GM12878 (cell line): ENCODE data around the gene OCIAD2. TPM values are rescaled to one million over a fixed set of nuclear protein-coding genes. Genes with fewer than 3 reads are reported as not detected.

Source experiments
- ATAC-seq: fragments of 200-7000 bp; cut with Tn5 transposase; 3 replicates; pipeline ENCODE4 v1.9.1; 2020; ENCODE audit warnings: mild to moderate bottlenecking, moderate library complexity
- BruUV-seq: library from RNA; stranded (reverse); fragments of 400-500 nt; replicated peaks from 2 replicates; lab custom pipeline; 2021; lab: Mats Ljungman, UMichigan
- CTCF ChIA-PET: fragments of 300-600 bp; sonication (Branson Sonifier 250); formaldehyde crosslinking; extraction: SDS; loops from one replicate; lab custom pipeline; 2021; ENCODE audit warnings: inconsistent platforms; lab: Yijun Ruan, JAX
- POLR2A ChIA-PET: fragments of 350-600 bp; formaldehyde crosslinking; extraction: SDS; loops from one replicate; lab custom pipeline; 2021; ENCODE audit warnings: inconsistent platforms; lab: Charles Lee
- RAD21 ChIA-PET: fragments of 300-600 bp; sonication (Branson Sonifier 250); formaldehyde crosslinking; loops from one replicate; lab custom pipeline; 2023; ENCODE audit warnings: antibody characterized with exemption; ENCODE audit not compliant: unreplicated experiment; lab: Charles Lee
- SMC1A ChIA-PET: fragments of 300-600 bp; sonication (Branson Sonifier 250); formaldehyde crosslinking; loops from one replicate; lab custom pipeline; 2023; ENCODE audit not compliant: unreplicated experiment, uncharacterized antibody; lab: Charles Lee
- DNase-seq: peaks from one replicate; pipeline ENCODE4 v3.0.0-alpha.2; 2011; ENCODE audit warnings: low read depth, low spot score
- FAIRE-seq: peaks from 3 replicates; lab custom pipeline; 2011; peaks lifted over from hg19 to GRCh38; lab: Jason Lieb, UNC
- H2AFZ ChIP-seq: 2 replicates; pipeline ENCODE4 v1.6.0; 2011; ENCODE audit warnings: low read depth, low read length, control low read depth; ENCODE audit not compliant: control insufficient read depth
- H3K27ac ChIP-seq: 2 replicates; pipeline ENCODE4 v1.5.1; 2011; ENCODE audit warnings: control low read depth; ENCODE audit not compliant: control insufficient read depth, insufficient read depth
- H3K27me3 ChIP-seq, 2 experiments: replicated peaks in 1 of 2; 2 replicates each; pipeline versions ENCODE4 v1.6.0 to v1.6.1; 2011; ENCODE audit warnings: low read length in 1 of 2; ENCODE audit not compliant: control insufficient read depth in 2 of 2, insufficient read depth in 2 of 2
- H3K36me3 ChIP-seq, 2 experiments: 2 replicates each; pipeline ENCODE4 v1.5.1; 2011; ENCODE audit warnings: low read length in 1 of 2; ENCODE audit not compliant: control insufficient read depth in 2 of 2, insufficient read depth in 2 of 2
- H3K4me1 ChIP-seq: 2 replicates; pipeline ENCODE4 v1.6.1; 2011; ENCODE audit warnings: mild to moderate bottlenecking, low read length, moderate library complexity, mixed read lengths; ENCODE audit not compliant: control insufficient read depth, insufficient read depth
- H3K4me2 ChIP-seq: 2 replicates; pipeline ENCODE4 v1.6.0; 2011; ENCODE audit warnings: control low read depth; ENCODE audit not compliant: control insufficient read depth, insufficient read depth
- H3K4me3 ChIP-seq: fragments of 200-600 bp; sonication (generic); 2 replicates; pipeline ENCODE4 v1.5.1; 2016
- H3K79me2 ChIP-seq: 2 replicates; pipeline ENCODE4 v1.6.0; 2011; ENCODE audit warnings: low read length; ENCODE audit not compliant: control insufficient read depth, insufficient read depth
- H3K9ac ChIP-seq: 2 replicates; pipeline ENCODE4 v1.8.0; 2011; ENCODE audit warnings: low read length, control low read depth, mixed read lengths; ENCODE audit not compliant: control insufficient read depth, insufficient read depth
- H3K9me3 ChIP-seq: replicated peaks from 3 replicates; pipeline ENCODE4 v1.5.1; 2011; ENCODE audit warnings: mild to moderate bottlenecking, low read length; ENCODE audit not compliant: control insufficient read depth, insufficient read depth
- H4K20me1 ChIP-seq: 2 replicates; pipeline ENCODE4 v1.6.0; 2011; ENCODE audit not compliant: control insufficient read depth, insufficient read depth
- SPI1 ChIP-seq: IDR thresholded peaks from 2 replicates; pipeline ENCODE4 v1.6.1; 2011; ENCODE audit warnings: low read depth, mild to moderate bottlenecking, low read length, moderate library complexity, borderline replicate concordance; ENCODE audit not compliant: insufficient read depth
- SREBF2 ChIP-seq: IDR thresholded peaks from 2 replicates; pipeline ENCODE4 v1.6.1; 2012; ENCODE audit warnings: mild to moderate bottlenecking, low read length
- WGBS: methylation state at CpG from one replicate; pipeline ENCODE4 v1.1.6; 2016; ENCODE audit warnings: low lambda C conversion rate; ENCODE audit not compliant: insufficient replicate concordance, insufficient coverage; ENCODE audit errors: missing lambda C conversion rate; 5-methylcytosine and 5-hydroxymethylcytosine counted together
- in situ Hi-C: fragments of 300-500 bp; cut with MboI; formaldehyde crosslinking; loops from 9 replicates; pipeline ENCODE4 v1.14.3; 2018; ENCODE audit warnings: mixed read lengths
- intact Hi-C: fragments of 100-400 bp; cut with micrococcal nuclease; formaldehyde crosslinking; loops from one replicate; pipeline ENCODE4 v1.14.2; 2022; ENCODE audit not compliant: unreplicated experiment
- polyA plus RNA-seq, 11 experiments: library from polyadenylated mRNA; depleted of rRNA in 4 of 11; unstranded in 6 of 11; stranded (reverse) in 5 of 11; fragments of >200 nt; fragmentation: Nextera tagmentation in 4 of 11; fragmentation: Illumina TruSeq in 1 of 11; extraction: Ambion mirVana in 4 of 11; extraction: Trizol in 1 of 11; gene quantifications; 1 replicate in 1 of 11; 2 replicates in 10 of 11; pipeline versions ENCODE4 v1.2.1 to v1.2.3, GENCODE V29; 2011 to 2016; ENCODE audit warnings: inconsistent platforms in 2 of 11, missing spikeins in 2 of 11, low read depth in 1 of 11
- total RNA-seq, 4 experiments: library from RNA; depleted of rRNA in 3 of 4; stranded (reverse); fragments of >200 nt in 3 of 4; fragmentation: Illumina TruSeq in 1 of 4; extraction: Trizol in 1 of 4; gene quantifications; 2 replicates each; pipeline versions ENCODE4 v1.2.1 to v1.2.3, GENCODE V29; 2013 to 2021
- TF ChIP-seq, protein P1 (sequence below): IDR thresholded peaks from 2 replicates; pipeline ENCODE4 v1.6.1; 2012; ENCODE audit warnings: improper control_type of control experiment, low read depth, low read length; ENCODE audit not compliant: insufficient replicate concordance

Gene OCIAD2
- total and polyA plus RNA-seq, 10 of the 15 experiments (the other 5 are each of a cell fraction or from before 2014, with no cell fraction given): 42.4 to 140 (median 70.0) TPM

DNA sequence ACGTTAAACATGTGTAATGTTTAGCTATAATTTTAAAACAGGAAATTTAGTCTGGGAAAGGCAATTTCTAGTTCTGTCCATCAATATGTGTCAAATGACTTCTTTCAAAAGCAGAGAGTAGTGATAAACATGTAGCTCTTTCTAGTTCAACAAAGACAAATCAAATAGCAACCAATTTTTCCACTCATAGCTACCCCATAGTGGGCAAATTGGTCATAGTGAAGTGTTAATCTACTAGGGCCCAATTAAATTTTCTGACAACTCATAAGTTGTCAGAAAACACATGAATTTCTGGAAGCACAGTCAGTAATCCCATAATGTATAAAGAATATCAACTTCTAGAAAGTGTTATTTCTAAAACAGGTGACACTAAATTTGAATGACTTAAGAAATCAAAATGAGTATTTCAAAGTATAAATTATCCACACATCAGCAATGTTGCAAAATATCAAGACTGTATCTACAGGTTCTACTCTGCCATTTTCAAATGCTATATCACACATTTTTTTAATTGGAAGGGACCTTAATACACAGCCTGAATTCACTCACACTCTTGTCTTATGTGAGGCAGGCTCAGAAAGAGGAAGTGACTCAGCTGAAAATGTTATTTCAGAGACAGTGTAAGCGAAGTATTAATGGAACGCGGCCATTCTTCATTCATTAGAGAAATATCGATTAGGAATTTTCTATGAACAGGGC lies 7.7 kb downstream of the OCIAD2 start:
- RAD21 ChIA-PET: no interaction called here

More for the DNA sequence above, 7.7 kb downstream of the OCIAD2 start:
- Histone ChIP-seq H3K4me3 (0 out of 2 replicates have a peak overlapping the region, but pooled peaks have one; percentile 34), H3K9ac (no peak overlapping the region), H3K79me2 (no peaks in the 10 kb centered on the region), H3K9me3 (no peaks in the 10 kb centered on the region), H3K27ac (peak overlapping the region; percentile 27; the same call in 1 of the 2 replicates), H3K4me2 (no peak overlapping the region), H3K27me3 (no peaks in the 10 kb centered on the region), H3K36me3 (peaks cover 0 to 9% of the 10 kb centered on the region in 2 experiments; a peak in 2 of 4 replicates), H4K20me1 (no peaks in the 10 kb centered on the region), H3K4me1 (no peaks in the 10 kb centered on the region), H2AFZ (peak overlapping the region; percentile 45)
- peak; percentile 88 for ATAC-seq
- TF ChIP-seq, protein P1, sequence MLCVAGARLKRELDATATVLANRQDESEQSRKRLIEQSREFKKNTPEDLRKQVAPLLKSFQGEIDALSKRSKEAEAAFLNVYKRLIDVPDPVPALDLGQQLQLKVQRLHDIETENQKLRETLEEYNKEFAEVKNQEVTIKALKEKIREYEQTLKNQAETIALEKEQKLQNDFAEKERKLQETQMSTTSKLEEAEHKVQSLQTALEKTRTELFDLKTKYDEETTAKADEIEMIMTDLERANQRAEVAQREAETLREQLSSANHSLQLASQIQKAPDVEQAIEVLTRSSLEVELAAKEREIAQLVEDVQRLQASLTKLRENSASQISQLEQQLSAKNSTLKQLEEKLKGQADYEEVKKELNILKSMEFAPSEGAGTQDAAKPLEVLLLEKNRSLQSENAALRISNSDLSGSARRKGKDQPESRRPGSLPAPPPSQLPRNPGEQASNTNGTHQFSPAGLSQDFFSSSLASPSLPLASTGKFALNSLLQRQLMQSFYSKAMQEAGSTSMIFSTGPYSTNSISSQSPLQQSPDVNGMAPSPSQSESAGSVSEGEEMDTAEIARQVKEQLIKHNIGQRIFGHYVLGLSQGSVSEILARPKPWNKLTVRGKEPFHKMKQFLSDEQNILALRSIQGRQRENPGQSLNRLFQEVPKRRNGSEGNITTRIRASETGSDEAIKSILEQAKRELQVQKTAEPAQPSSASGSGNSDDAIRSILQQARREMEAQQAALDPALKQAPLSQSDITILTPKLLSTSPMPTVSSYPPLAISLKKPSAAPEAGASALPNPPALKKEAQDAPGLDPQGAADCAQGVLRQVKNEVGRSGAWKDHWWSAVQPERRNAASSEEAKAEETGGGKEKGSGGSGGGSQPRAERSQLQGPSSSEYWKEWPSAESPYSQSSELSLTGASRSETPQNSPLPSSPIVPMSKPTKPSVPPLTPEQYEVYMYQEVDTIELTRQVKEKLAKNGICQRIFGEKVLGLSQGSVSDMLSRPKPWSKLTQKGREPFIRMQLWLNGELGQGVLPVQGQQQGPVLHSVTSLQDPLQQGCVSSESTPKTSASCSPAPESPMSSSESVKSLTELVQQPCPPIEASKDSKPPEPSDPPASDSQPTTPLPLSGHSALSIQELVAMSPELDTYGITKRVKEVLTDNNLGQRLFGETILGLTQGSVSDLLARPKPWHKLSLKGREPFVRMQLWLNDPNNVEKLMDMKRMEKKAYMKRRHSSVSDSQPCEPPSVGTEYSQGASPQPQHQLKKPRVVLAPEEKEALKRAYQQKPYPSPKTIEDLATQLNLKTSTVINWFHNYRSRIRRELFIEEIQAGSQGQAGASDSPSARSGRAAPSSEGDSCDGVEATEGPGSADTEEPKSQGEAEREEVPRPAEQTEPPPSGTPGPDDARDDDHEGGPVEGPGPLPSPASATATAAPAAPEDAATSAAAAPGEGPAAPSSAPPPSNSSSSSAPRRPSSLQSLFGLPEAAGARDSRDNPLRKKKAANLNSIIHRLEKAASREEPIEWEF: peak; percentile 77
- TF ChIP-seq SREBF2: no peak
- TF ChIP-seq SPI1: peak; percentile 94
- BruUV-seq: no TSS peak
- CTCF ChIA-PET: interaction anchor here (0.5 to 1.6 kb wide), 6 partner anchors 8 to 572 kb away, joined by 3 to 6 read pairs (median 4); partner anchors contain the start of gene OCIAD2
- 89% methylated on average over 5 of the region's 5 CpGs for WGBS
- in situ Hi-C loops (no loop called here), intact Hi-C loops (no loop called here)
- POLR2A ChIA-PET: no interaction called here
- no peak for FAIRE-seq
- DNase-seq: peak; percentile 7
- SMC1A ChIA-PET: interaction anchor here (1.3 to 2.8 kb wide), 3 partner anchors 46 to 320 kb away, joined by 3 to 9 read pairs (median 4); partner anchors contain the start of gene FRYL
